Measurements from ENCODE around the gene MARK4. TPM values are rescaled to one million over a fixed set of nuclear protein-coding genes. Genes with fewer than 3 reads are reported as not detected.

MARK4 gene
- total and polyA plus RNA-seq, 4 donors: 3.5 to 11.1 (median 6.1) TPM

DNA sequence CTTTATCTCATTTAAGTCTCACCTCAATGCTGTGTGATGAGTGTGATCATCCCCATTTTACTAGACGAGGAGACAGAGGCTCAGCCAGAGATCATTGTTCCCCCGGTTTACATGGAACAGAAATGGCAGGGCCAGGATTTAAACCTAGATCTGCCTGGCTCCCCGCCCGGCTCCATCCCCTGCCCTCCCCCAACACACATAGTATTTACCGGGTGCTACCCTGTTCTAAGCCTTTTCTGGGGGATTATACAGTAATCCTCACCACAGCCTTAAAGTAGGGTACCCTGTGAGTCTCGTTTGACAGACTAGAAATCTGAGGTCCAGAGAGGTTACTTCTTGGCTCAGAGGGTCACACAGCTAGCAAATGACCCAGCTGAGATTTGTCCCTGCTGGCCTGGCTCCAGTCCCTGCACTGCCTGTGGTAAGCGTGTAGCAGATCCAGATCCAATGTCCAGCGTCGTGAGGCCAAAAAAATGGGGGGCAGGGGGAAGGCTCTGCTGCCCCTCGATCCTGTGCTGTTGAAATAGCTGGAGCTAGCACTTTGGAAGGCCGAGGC, 85.7 kb downstream of the MARK4 start:
- WGBS: 71% methylated on average over 11 of the region's 11 CpGs
- TF ChIP-seq, protein P1, sequence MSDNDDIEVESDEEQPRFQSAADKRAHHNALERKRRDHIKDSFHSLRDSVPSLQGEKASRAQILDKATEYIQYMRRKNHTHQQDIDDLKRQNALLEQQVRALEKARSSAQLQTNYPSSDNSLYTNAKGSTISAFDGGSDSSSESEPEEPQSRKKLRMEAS (IDR thresholded peaks at IDR 0.05): no peak
- TF ChIP-seq YY1 (IDR thresholded peaks at IDR 0.05) (no peak), GABPA (IDR thresholded peaks at IDR 0.05 in 1 of 2, conservative IDR thresholded peaks at IDR 0.05 in 1 of 2) (no peak), TAF1 (conservative IDR thresholded peaks at IDR 0.05) (no peak), FOXA2 (IDR thresholded peaks at IDR 0.05) (no peak), RXRA (IDR thresholded peaks at IDR 0.05) (no peak), FOXA1 (IDR thresholded peaks at IDR 0.05) (no peak), HNF4A (conservative IDR thresholded peaks at IDR 0.05) (no peak)
- TF ChIP-seq, protein P2, sequence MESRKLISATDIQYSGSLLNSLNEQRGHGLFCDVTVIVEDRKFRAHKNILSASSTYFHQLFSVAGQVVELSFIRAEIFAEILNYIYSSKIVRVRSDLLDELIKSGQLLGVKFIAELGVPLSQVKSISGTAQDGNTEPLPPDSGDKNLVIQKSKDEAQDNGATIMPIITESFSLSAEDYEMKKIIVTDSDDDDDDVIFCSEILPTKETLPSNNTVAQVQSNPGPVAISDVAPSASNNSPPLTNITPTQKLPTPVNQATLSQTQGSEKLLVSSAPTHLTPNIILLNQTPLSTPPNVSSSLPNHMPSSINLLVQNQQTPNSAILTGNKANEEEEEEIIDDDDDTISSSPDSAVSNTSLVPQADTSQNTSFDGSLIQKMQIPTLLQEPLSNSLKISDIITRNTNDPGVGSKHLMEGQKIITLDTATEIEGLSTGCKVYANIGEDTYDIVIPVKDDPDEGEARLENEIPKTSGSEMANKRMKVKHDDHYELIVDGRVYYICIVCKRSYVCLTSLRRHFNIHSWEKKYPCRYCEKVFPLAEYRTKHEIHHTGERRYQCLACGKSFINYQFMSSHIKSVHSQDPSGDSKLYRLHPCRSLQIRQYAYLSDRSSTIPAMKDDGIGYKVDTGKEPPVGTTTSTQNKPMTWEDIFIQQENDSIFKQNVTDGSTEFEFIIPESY (IDR thresholded peaks at IDR 0.05): no peak
- TF ChIP-seq, protein P3, sequence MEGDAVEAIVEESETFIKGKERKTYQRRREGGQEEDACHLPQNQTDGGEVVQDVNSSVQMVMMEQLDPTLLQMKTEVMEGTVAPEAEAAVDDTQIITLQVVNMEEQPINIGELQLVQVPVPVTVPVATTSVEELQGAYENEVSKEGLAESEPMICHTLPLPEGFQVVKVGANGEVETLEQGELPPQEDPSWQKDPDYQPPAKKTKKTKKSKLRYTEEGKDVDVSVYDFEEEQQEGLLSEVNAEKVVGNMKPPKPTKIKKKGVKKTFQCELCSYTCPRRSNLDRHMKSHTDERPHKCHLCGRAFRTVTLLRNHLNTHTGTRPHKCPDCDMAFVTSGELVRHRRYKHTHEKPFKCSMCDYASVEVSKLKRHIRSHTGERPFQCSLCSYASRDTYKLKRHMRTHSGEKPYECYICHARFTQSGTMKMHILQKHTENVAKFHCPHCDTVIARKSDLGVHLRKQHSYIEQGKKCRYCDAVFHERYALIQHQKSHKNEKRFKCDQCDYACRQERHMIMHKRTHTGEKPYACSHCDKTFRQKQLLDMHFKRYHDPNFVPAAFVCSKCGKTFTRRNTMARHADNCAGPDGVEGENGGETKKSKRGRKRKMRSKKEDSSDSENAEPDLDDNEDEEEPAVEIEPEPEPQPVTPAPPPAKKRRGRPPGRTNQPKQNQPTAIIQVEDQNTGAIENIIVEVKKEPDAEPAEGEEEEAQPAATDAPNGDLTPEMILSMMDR (IDR thresholded peaks at IDR 0.05; ENCODE audit: low read depth, low read length, missing input control): no peak
- no peaks in the 10 kb centered on the region for H3K27me3 ChIP-seq (ENCODE audit: control insufficient read depth in 4 of 4, insufficient read depth in 4 of 4, low read length in 3 of 4)
- peaks cover 6 to 11% (median 8%) of the 10 kb centered on the region in 4 donors for H3K4me1 ChIP-seq (ENCODE audit: control insufficient read depth in 4 of 4, insufficient read depth in 4 of 4, low read length in 3 of 4)
- DNase-seq (ENCODE audit: low spot score): no peak
- no peak overlapping the region for H3K4me3 ChIP-seq (ENCODE audit: low read depth in 1 of 3, low read length in 3 of 3)
- H3K9me3 ChIP-seq (ENCODE audit: control insufficient read depth in 4 of 4, low read length in 3 of 4): no peaks in the 10 kb centered on the region
- no peaks in the 10 kb centered on the region for H3K36me3 ChIP-seq (ENCODE audit: control insufficient read depth in 4 of 4, insufficient read depth in 3 of 4, low read depth in 1 of 4, low read length in 3 of 4)
- no peak overlapping the region for H3K27ac ChIP-seq (ENCODE audit: low read depth in 1 of 2, low read length in 2 of 2)
- H3K9ac ChIP-seq (ENCODE audit: low read depth in 1 of 2, low read length in 2 of 2): no peak overlapping the region

DNA sequence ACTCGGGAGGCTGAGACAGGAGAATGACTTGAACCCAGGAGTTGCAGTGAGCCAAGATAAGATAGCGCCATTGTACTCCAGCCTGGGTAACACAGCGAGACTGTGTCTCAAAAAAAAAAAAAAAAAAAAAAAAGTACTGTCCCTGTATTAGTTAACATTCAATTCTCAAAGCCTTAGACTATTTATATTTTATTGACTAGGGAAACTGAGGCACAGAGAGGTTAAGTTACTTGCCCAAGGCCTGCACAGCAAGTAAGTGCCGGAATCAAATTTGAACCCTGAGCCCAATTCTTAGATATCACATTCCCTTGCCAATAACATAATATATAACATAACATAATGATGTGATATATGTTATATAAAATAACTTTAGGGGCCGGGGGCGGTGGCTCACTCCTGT, 88.6 kb downstream of the MARK4 start:
- Histone ChIP-seq H3K27ac (ENCODE audit: low read depth in 1 of 2, low read length in 2 of 2) (no peak overlapping the region), H3K9me3 (ENCODE audit: control insufficient read depth in 4 of 4, low read length in 3 of 4) (no peaks in the 10 kb centered on the region), H3K9ac (ENCODE audit: low read depth in 1 of 2, low read length in 2 of 2) (no peak overlapping the region), H3K36me3 (ENCODE audit: control insufficient read depth in 4 of 4, insufficient read depth in 3 of 4, low read depth in 1 of 4, low read length in 3 of 4) (no peaks in the 10 kb centered on the region), H3K4me1 (ENCODE audit: control insufficient read depth in 4 of 4, insufficient read depth in 4 of 4, low read length in 3 of 4) (peaks cover 6 to 11% (median 8%) of the 10 kb centered on the region in 4 donors), H3K27me3 (ENCODE audit: control insufficient read depth in 4 of 4, insufficient read depth in 4 of 4, low read length in 3 of 4) (no peaks in the 10 kb centered on the region), H3K4me3 (ENCODE audit: low read depth in 1 of 3, low read length in 3 of 3) (no peak overlapping the region)
- DNase-seq (ENCODE audit: low spot score): no peak
- TF ChIP-seq RXRA (IDR thresholded peaks at IDR 0.05) (no peak), EGR1 (IDR thresholded peaks at IDR 0.05; ENCODE audit: low read depth in 2 of 2) (no peak), NR2F2 (IDR thresholded peaks at IDR 0.05) (no peak), SP1 (IDR thresholded peaks at IDR 0.05) (no peak), FOXA1 (IDR thresholded peaks at IDR 0.05) (no peak), RAD21 (IDR thresholded peaks at IDR 0.05) (no peak), HNF4A (conservative IDR thresholded peaks at IDR 0.05) (no peak), JUND (IDR thresholded peaks at IDR 0.05) (no peak)
- TF ChIP-seq, protein P4, sequence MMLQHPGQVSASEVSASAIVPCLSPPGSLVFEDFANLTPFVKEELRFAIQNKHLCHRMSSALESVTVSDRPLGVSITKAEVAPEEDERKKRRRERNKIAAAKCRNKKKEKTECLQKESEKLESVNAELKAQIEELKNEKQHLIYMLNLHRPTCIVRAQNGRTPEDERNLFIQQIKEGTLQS (IDR thresholded peaks at IDR 0.05): no peak
- TF ChIP-seq, protein P1 (IDR thresholded peaks at IDR 0.05): no peak
- 85% methylated on average over 6 of the region's 6 CpGs for WGBS

Measured in liver (tissue), 9 donors.